Spleen (tissue), 11 donors: ENCODE data around the gene ZNF418. TPM values are rescaled to one million over a fixed set of nuclear protein-coding genes. Genes with fewer than 3 reads are reported as not detected.
A peak's percentile ranks its signal among the peaks of the same experiment; 100 is the strongest.

ENCODE experiments used
- DNase-seq: peaks from one replicate; pipeline ENCODE4 v3.0.0-alpha.2; 2020
- H3K27ac ChIP-seq, 8 donors: fragments of 200-600 bp; sonication (generic) in 7 of 8; 1 replicate in 4 of 8; 2 replicates in 4 of 8; pipeline versions ENCODE4 v1.5.0 to v1.8.0; 2016 to 2021; ENCODE audit warnings: inconsistent platforms in 4 of 8, mild to moderate bottlenecking in 4 of 8, moderate library complexity in 1 of 8
- H3K27me3 ChIP-seq, 7 donors: fragments of 200-600 bp; sonication (generic) in 6 of 7; replicated peaks in 1 of 7; 1 replicate in 4 of 7; 2 replicates in 3 of 7; pipeline versions ENCODE4 v1.5.0 to v1.8.0; 2016 to 2021; ENCODE audit warnings: inconsistent platforms in 3 of 7, mild to moderate bottlenecking in 1 of 7
- H3K36me3 ChIP-seq, 6 donors: fragments of 200-600 bp; sonication (generic) in 5 of 6; 1 replicate in 4 of 6; 2 replicates in 2 of 6; pipeline versions ENCODE4 v1.5.0 to v1.8.0; 2016 to 2021; ENCODE audit warnings: inconsistent platforms in 2 of 6
- H3K4me1 ChIP-seq, 6 donors: fragments of 200-600 bp; sonication (generic) in 5 of 6; 1 replicate in 3 of 6; 2 replicates in 3 of 6; pipeline versions ENCODE4 v1.5.0 to v1.8.0; 2016 to 2021; ENCODE audit warnings: inconsistent platforms in 3 of 6
- H3K4me3 ChIP-seq, 8 donors: fragments of 200-600 bp; sonication (generic) in 7 of 8; 1 replicate in 4 of 8; 2 replicates in 4 of 8; pipeline versions ENCODE4 v1.5.0 to v1.8.0; 2016 to 2021; ENCODE audit warnings: inconsistent platforms in 4 of 8, mild to moderate bottlenecking in 4 of 8, moderate library complexity in 2 of 8
- H3K9me3 ChIP-seq, 8 donors: fragments of 200-600 bp; sonication (generic) in 7 of 8; 1 replicate in 4 of 8; 2 replicates in 4 of 8; pipeline versions ENCODE4 v1.5.0 to v1.8.0; 2016 to 2021; ENCODE audit warnings: inconsistent platforms in 4 of 8
- CTCF ChIP-seq, 11 experiments: fragments of 200-600 bp in 7 of 11; fragments of 450-650 bp in 4 of 11; sonication (generic) in 4 of 11; IDR thresholded peaks in 8 of 11; conservative IDR thresholded peaks in 3 of 11; 1 replicate in 7 of 11; 2 replicates in 4 of 11; pipeline versions ENCODE4 v1.4.0 to v1.8.0; 2016 to 2021; ENCODE audit warnings: antibody characterized with exemption in 11 of 11, inconsistent platforms in 4 of 11, mild to moderate bottlenecking in 1 of 11
- POLR2A ChIP-seq, 3 donors: fragments of 450-650 bp; IDR thresholded peaks; one replicate each; pipeline ENCODE4 v1.5.1; 2017; ENCODE audit warnings: antibody characterized with exemption in 3 of 3, mild to moderate bottlenecking in 1 of 3
- POLR2AphosphoS5 ChIP-seq, 3 donors: sonication (generic); formaldehyde crosslinking; IDR thresholded peaks; one replicate each; pipeline ENCODE4 v1.5.1; 2017; ENCODE audit warnings: antibody characterized with exemption in 3 of 3
- WGBS, 5 donors: extraction: QIAGEN DNeasy Blood & Tissue Kit in 3 of 5; methylation state at CpG; one replicate each; pipeline versions ENCODE4 v1.1.5 to v1.1.7; 2013 to 2018; 5-methylcytosine and 5-hydroxymethylcytosine counted together
- intact Hi-C: fragments of 100-400 bp; cut with DNase I; formaldehyde crosslinking; loops from one replicate; pipeline ENCODE4 v1.15.0; 2023; ENCODE audit warnings: low total_unique reads
- polyA plus RNA-seq, 3 donors: library from polyadenylated mRNA; stranded (reverse); fragments of 200-250 nt; gene quantifications; one replicate each; pipeline ENCODE4 v1.2.1, GENCODE V29; 2013
- total RNA-seq, 7 donors: library from RNA; depleted of rRNA in 3 of 7; stranded (reverse); fragments of >200 nt in 3 of 7; fragmentation: NEBNext Ultra II Directional in 4 of 7; extraction: Animal tissue kit (Norgen Biotek cat#: 25700) in 4 of 7; gene quantifications; one replicate each; pipeline versions ENCODE4 v1.1.0 to v1.2.1, GENCODE V29; 2016 to 2021
- donor health status: healthy with polysubstance abuse.
- donor health status: DM: no; HTN: no; CAD: no; lungs with moderate emphysema.
- donor health status: DM: no; HTN: no; CAD: no.
- donor health status: Bipolar disorder and iron deficiency.
- donor health status: healthy.
- donor health status: DM: no; HTN: no; CAD: no.
- donor health status: DM: yes; HTN: yes; CAD: no.

The ZNF418 gene
- total and polyA plus RNA-seq, 10 donors: 4.7 to 16.5 (median 10.1) TPM

GRCh38 chr19:57914531-57914930 is 20.7 kb downstream of the ZNF418 start:
- intact Hi-C loops: no loop called here
- TF ChIP-seq POLR2AphosphoS5 (IDR thresholded peaks at IDR 0.05) (no peak), CTCF (IDR thresholded peaks at IDR 0.05 in 8 of 11, conservative IDR thresholded peaks at IDR 0.05 in 3 of 11) (no peak), POLR2A (IDR thresholded peaks at IDR 0.05) (no peak)
- Histone ChIP-seq H3K27ac (no peak overlapping the region), H3K4me3 (peak overlapping the region in 1 of 8 donors; percentile 82), H3K9me3 (peaks cover 0 to 47% (median 21%) of the 10 kb centered on the region in 8 donors), H3K36me3 (peaks cover 0 to 52% (median 24%) of the 10 kb centered on the region in 6 donors), H3K27me3 (no peaks in the 10 kb centered on the region), H3K4me1 (peaks cover 8 to 24% (median 18%) of the 10 kb centered on the region in 6 donors)
- 91 to 94% (median 92%) methylated on average over 3 of the region's 3 CpGs for WGBS, 5 donors
- DNase-seq: no peak

- DNase-seq: no peak
- WGBS, 5 donors: 82 to 97% (median 91%) methylated on average over 3 of the region's 3 CpGs
Observed at GRCh38 chr19:57907394-57907793, 27.8 kb downstream of the ZNF418 start.

GRCh38 chr19:57905258-57905657 is 29.9 kb downstream of the ZNF418 start:
- no peak for DNase-seq
- H3K9me3 ChIP-seq: peaks cover 0 to 78% (median 13%) of the 10 kb centered on the region in 8 donors
- no peak for TF ChIP-seq POLR2AphosphoS5 (IDR thresholded peaks at IDR 0.05)
- no peak for TF ChIP-seq CTCF (IDR thresholded peaks at IDR 0.05 in 8 of 11, conservative IDR thresholded peaks at IDR 0.05 in 3 of 11)
- no peak for TF ChIP-seq POLR2A (IDR thresholded peaks at IDR 0.05)
- intact Hi-C loops: loop anchor here (10.0 kb wide), 1 partner anchor 800 kb away; no protein-coding TSS in a partner anchor
- 75 to 84% (median 77%) methylated on average over 6 of the region's 6 CpGs for WGBS, 5 donors
- no peaks in the 10 kb centered on the region for H3K27me3 ChIP-seq
- H3K4me3 ChIP-seq: no peak overlapping the region
- peaks cover 0 to 17% (median 0%) of the 10 kb centered on the region in 6 donors for H3K4me1 ChIP-seq
- H3K36me3 ChIP-seq: peaks cover 0 to 49% (median 24%) of the 10 kb centered on the region in 6 donors
- H3K27ac ChIP-seq: peak overlapping the region in 1 of 8 donors; percentile 18

More at GRCh38 chr19:57907394-57907793, 27.8 kb downstream of the ZNF418 start:
- Histone ChIP-seq H3K4me1 (peaks cover 0 to 17% (median 0%) of the 10 kb centered on the region in 6 donors), H3K4me3 (no peak overlapping the region), H3K9me3 (peaks cover 0 to 85% (median 22%) of the 10 kb centered on the region in 8 donors), H3K36me3 (peaks cover 0 to 70% (median 42%) of the 10 kb centered on the region in 6 donors), H3K27ac (no peak overlapping the region), H3K27me3 (no peaks in the 10 kb centered on the region)
- intact Hi-C loops: loop anchor here (10.0 kb wide), 1 partner anchor 803 kb away; no protein-coding TSS in a partner anchor
- no peak for TF ChIP-seq CTCF (IDR thresholded peaks at IDR 0.05 in 8 of 11, conservative IDR thresholded peaks at IDR 0.05 in 3 of 11)
- no peak for TF ChIP-seq POLR2AphosphoS5 (IDR thresholded peaks at IDR 0.05)
- no peak for TF ChIP-seq POLR2A (IDR thresholded peaks at IDR 0.05)

- Histone ChIP-seq H3K9me3 (peaks cover 0 to 71% (median 11%) of the 10 kb centered on the region in 8 donors), H3K4me3 (no peak overlapping the region), H3K4me1 (peaks cover 0 to 17% (median 0%) of the 10 kb centered on the region in 6 donors), H3K27me3 (no peaks in the 10 kb centered on the region), H3K27ac (no peak overlapping the region), H3K36me3 (peaks cover 0 to 37% (median 14%) of the 10 kb centered on the region in 6 donors)
- intact Hi-C loops: loop anchor here (10.0 kb wide), 1 partner anchor 799 kb away; no protein-coding TSS in a partner anchor
- 63 to 77% (median 65%) methylated on average over 7 of the region's 7 CpGs for WGBS, 5 donors
- DNase-seq: no peak
- TF ChIP-seq CTCF (IDR thresholded peaks at IDR 0.05 in 8 of 11, conservative IDR thresholded peaks at IDR 0.05 in 3 of 11): peak in 1 of 11 experiments; percentile 15
- TF ChIP-seq POLR2AphosphoS5 (IDR thresholded peaks at IDR 0.05): no peak
Observed at GRCh38 chr19:57903618-57904184, 31.5 kb downstream of the ZNF418 start.
